Subcutaneous adipose tissue (tissue), 4 donors: ENCODE measurements around the gene RNF39. TPM values are rescaled to one million over a fixed set of nuclear protein-coding genes. Genes with fewer than 3 reads are reported as not detected.

ENCODE experiments used
- total RNA-seq, 4 donors: library from RNA; depleted of rRNA; stranded (reverse); fragments of >200 nt; gene quantifications; one replicate each; pipeline ENCODE4 v1.1.0, GENCODE V29; 2016
- TF ChIP-seq, protein P1 (sequence below): fragments of 450-650 bp; IDR thresholded peaks from one replicate; pipeline ENCODE4 v1.5.1; 2016; ENCODE audit warnings: low read depth, mild to moderate bottlenecking, control low read depth, antibody characterized with exemption, moderate library complexity

The RNF39 gene
- total RNA-seq, 4 donors from 2014 or later = not detected

DNA sequence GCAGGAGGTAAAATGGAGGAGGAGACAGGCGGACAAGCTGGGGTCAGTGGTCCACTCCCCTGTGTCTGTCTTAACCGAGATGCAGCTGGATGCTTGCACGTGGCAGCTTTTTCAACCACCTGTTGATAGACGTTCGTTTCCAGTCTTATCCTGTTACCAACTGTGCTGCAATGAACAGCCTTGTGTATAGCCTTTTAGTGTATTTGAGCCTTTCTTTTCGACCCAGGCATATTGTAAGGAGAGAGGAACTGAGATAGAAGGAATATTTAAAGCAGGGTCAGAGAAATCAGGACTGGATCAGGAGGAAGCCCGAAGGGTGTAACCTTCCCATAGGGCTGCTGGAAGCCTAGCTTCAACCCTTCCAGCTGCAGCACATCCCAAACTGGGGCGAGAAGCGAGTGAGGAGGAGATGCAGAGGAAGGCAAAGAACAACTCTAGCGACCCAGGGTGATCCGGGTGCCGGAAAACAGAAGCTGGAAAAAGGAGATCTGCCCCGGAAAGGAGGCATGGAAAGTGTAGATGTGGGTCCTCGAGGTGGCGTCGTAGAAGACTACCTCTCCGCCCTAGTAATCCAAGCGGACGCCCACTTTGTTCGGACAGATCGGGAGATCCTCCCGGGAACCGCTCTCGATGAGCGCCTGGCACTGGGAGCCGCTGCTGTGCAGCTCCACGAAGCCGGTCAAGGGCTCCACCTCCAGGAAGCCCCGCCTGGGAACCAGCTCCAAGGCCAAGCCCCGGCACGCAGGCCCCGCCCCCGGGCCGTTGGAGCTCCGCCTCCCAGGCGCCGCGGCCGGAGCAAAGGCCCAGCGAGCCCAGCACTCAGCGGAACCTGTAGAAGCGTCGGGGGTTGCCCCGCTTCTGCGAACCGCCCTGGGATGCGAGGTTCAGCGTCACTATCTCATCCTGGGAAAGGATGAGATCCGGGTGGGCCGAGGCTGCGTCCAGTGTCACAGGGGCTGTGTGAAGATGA lies 26.2 kb upstream of the RNF39 start:
- TF ChIP-seq, protein P1, sequence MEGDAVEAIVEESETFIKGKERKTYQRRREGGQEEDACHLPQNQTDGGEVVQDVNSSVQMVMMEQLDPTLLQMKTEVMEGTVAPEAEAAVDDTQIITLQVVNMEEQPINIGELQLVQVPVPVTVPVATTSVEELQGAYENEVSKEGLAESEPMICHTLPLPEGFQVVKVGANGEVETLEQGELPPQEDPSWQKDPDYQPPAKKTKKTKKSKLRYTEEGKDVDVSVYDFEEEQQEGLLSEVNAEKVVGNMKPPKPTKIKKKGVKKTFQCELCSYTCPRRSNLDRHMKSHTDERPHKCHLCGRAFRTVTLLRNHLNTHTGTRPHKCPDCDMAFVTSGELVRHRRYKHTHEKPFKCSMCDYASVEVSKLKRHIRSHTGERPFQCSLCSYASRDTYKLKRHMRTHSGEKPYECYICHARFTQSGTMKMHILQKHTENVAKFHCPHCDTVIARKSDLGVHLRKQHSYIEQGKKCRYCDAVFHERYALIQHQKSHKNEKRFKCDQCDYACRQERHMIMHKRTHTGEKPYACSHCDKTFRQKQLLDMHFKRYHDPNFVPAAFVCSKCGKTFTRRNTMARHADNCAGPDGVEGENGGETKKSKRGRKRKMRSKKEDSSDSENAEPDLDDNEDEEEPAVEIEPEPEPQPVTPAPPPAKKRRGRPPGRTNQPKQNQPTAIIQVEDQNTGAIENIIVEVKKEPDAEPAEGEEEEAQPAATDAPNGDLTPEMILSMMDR = no peak

GRCh38 chr6:30100585-30101443 lies 25.2 kb upstream of the RNF39 start:
- TF ChIP-seq, protein P1 = no peak

DNA sequence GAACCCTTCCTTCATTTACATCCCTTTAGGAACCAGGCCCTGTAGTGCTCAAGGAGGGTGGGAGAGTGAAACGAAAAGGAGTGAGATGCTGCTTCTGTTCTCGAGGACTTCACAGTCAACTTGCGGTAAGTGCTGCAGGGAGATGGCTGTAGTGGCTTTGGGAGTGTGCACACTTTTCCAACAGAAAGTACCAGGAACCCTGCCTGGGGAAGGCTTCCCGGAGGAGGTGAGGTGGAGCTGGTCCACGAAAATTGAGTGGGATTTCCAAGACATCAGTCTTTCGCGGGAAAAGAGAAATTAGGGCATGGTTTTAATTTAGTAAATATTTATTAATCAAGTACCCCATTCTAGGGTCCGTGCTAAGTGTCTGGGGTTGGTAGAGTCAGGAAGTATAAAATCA lies 24.6 kb upstream of the RNF39 start:
- TF ChIP-seq, protein P1 = no peak

DNA sequence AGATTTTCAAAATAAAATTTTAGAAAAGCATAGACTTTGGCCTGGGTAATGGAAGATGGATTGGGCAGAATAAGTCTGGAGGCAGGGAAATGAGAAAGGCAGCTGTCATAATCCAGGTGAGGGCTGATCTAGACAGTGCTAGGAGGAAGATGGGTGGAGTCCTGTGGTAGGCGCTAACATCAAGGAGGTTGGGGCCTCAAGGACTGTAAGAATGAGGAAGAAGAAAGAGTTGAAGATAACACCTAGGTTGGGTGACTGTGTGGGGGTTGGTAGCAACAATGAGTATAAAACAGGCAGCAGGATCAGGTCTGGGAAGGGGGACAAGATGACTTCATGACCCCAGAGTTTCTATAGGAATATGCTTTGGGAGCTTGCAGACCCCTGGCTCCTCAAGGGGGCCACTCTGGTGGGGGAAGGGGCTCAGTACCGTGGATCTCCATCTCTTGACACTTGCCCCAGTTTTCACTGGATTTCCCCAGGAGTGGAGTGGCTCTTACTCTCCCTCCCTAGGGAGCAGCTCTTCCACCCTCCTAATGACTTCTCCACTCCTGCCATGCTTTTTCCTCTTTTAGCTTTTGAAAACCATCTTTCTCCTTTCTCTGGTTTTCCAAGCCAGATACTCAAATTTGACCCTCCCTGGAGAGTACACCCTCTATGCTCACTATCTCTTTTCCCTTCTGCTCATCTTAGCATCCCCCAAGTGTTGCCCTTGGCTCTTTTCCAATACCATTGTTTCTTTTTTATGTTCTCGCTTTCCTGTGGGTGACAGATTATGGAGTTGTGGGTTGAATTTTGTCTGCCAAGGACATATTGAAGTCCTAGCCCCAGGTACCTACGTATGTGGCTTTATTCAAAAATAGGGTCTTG lies 22.6 kb upstream of the RNF39 start:
- TF ChIP-seq, protein P1 = no peak

DNA sequence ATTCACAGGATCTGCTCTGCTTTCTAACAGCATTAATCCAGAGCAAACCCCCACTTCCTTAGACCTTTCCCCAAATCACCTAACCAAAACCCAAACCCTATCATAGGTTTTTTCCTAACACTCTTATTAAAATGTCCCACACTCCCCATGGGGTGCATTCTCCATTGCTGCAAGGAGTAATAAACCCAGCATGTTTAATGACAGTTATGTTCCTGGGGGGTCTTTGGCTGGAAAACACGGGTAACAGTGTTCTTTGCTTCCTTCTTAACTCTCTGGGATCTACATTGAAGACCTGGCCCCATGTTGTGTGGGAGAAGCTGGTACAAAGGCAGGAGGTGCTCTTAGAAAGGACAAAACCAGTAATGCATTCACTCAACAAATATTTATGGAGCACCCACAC lies 21.3 kb upstream of the RNF39 start:
- TF ChIP-seq, protein P1 = no peak

DNA sequence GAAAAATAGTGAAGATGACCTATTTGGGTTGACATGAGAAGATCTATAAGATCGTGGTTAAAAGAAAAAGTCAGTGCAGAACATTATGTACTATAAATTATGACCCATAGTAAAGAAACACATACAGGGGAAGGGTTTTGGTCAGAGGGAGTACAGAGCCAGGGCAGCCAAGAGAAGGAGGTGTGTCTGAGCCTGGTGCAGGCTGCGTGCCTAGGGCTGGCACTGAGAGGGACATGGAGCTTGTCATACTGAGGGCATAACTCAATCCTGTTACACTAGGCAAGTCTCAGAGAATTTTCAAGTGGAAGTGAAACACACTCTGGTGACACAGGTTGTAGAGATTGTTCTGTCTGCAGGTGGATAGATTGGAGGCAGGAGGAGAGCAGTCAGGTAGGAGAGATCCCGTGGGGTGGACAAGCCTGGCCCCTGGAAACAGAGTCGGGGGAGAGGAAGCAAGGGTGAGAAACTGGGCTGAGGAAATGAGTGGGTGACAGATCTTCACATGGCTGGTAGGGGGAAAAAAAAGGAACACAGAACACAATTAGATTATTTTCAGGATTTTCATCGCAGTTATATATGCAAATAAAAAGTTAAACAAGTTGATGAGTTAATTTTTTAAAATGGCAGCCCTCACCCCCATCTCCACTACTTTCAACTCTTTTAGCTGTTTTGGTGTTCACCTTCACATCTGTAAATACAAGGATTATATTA lies 18.5 kb upstream of the RNF39 start:
- TF ChIP-seq, protein P1 = no peak
